Muscle of back (tissue), 11 donors: ENCODE measurements around the gene CPLX3. TPM values are rescaled to one million over a fixed set of nuclear protein-coding genes. Genes with fewer than 3 reads are reported as not detected.

Experiments used
- DNase-seq, 3 donors: peaks; one replicate each; pipeline versions ENCODE4 v3.0.0 to v3.0.0-alpha.2; 2013
- polyA plus RNA-seq, 10 donors: library from polyadenylated mRNA; unstranded; fragments of 120-200 nt; gene quantifications; one replicate each; pipeline ENCODE4 v1.2.1, GENCODE V29; 2013; ENCODE audit not compliant: insufficient read length in 10 of 10

Gene CPLX3
- polyA plus RNA-seq, 10 donors, result 0.10 TPM; not detected in 9

DNA sequence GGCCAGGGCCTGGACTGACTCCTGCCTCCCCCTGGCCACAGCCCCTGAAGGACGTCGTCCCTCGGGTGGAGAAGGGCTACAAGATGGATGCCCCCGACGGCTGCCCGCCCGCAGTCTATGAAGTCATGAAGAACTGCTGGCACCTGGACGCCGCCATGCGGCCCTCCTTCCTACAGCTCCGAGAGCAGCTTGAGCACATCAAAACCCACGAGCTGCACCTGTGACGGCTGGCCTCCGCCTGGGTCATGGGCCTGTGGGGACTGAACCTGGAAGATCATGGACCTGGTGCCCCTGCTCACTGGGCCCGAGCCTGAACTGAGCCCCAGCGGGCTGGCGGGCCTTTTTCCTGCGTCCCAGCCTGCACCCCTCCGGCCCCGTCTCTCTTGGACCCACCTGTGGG lies 24.1 kb upstream of the CPLX3 start:
- no peak for DNase-seq

- DNase-seq, result no peak
Measured at GRCh38 chr15:74802862-74803447, 23.5 kb upstream of the CPLX3 start.

GRCh38 chr15:74804935-74805334 lies 21.5 kb upstream of the CPLX3 start:
- no peak for DNase-seq

GRCh38 chr15:74807282-74807681 lies 19.1 kb upstream of the CPLX3 start:
- no peak for DNase-seq

GRCh38 chr15:74808078-74808839 lies 18.2 kb upstream of the CPLX3 start:
- no peak for DNase-seq

DNA sequence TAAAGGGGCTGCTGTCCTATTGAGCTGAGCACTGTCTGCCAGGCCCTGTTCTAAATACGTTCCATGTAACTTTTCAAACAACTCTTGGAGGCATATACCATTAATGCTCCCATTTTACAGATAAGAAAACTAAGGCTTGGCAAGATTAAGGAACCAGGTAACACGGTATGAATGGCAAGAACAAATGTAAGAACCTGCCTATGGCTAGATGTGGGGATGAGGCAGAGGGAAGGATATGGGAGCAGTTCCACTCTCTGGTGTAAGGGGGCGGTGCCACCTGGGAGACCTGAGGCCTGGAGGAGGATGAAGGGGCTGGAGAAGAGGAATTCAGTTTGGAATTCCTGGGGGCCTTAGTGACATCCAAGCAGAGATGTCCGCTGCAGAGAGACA lies 17.6 kb upstream of the CPLX3 start:
- no peak for DNase-seq

DNA sequence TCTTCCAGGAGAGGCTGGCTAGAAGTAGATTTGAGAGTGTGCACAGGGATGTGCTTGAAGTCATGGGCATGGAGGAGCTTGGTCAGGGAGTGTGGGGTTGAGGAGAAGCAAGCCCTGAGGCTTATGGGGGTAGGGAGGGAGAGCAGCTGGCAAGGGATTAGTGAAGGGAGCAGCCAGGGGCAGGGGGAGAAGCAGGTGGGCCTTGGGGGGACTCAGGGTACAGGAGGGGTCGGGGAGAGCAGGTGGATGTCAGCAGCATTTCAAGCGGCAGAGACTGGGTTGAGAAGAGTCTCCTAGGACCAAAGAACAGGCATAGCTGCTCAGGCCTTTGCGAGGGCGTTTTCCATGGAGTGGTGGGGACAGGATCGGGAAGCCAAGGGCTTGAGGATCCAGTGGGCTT lies 17.2 kb upstream of the CPLX3 start:
- no peak for DNase-seq

DNA sequence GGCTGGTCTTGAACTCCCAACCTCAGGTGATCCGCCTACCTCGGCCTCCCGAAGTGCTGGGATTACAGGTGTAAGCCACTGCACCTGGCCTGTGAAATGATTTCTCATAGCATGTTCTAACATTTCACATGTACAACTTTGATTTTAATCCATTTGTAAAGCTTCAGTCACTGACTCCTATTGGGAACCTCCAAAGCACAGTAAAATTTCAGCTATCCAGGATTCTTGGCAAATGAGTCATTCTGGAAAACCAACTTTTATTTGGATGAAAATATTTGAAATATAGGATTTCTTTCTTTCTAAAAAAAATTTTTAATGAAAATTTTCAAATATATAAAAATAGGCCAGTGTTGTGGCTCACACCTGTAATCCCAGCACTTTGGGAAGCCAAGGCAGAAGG lies 16.5 kb upstream of the CPLX3 start:
- DNase-seq, result no peak

GRCh38 chr15:74812533-74812932 lies 13.9 kb upstream of the CPLX3 start, which contains the start of gene LMAN1L:
TSS of gene LMAN1L (plus strand) at chr15:74812835. CDS start at chr15:74812855, 20 bp downstream.
- DNase-seq, result no peak

DNA sequence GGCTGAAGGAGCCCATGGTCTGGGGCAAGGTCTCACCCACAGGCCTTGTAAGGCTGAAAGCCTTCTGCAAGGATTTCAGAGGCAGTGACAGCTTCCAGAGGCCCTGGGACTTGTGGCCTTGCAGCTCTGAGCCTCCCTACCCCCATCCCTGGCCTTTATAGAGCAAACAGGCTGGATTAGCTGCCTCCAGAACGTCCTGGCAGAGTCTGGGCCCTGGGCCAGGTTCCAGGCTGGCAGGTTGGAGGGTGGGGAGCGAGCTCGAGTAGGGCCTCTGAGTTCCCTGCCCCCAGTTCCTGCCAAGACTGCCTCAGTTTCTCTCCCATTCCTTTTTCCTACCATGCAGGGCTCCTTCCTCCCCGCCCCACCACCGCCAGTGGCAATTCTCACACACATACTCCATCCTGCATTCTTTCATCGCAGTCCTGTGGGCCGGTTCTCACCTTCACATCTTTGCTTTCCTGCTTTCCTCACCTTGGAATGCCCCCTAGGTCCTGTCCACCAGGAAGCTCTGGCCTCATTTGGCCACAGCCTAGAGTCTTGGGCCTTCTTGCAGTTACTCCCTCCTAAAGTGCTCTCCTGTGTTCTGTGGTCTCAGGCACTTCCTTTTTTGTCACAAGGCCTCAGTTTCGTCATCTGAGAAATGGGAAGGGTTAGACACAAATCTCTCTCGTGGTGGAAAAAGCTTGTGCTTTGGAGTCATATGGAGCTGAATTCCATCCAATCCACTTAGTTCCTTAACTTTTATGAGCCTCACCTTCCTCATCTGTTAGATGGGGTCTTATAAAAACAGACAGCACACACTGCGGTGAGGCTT lies 11.1 kb upstream of the CPLX3 start:
- DNase-seq, result no peak

GRCh38 chr15:74815961-74816360 lies 10.5 kb upstream of the CPLX3 start:
- no peak for DNase-seq

GRCh38 chr15:74816624-74817369 lies 9.6 kb upstream of the CPLX3 start:
- no peak for DNase-seq

GRCh38 chr15:74817370-74817737 lies 9.1 kb upstream of the CPLX3 start:
- no peak for DNase-seq

DNA sequence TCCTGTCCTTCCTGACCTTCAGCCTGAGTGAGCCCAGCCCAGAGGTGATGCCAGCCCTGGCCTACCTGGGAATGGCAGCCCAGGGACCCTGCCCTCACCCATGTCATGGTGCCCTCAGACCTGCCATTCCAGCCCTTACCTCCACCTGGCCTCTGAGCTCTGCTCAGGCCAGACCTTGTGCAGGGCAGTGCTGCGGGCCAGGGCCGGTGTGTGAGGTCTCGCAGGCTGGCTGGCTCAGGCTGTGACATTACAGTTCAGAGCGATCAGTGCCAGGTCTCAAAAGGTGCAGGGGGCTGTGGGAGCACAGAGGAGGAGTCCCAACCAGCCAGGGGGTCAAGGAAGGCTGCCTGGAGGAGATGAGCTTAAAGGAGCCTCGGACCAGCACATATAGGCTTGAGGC lies 6.4 kb upstream of the CPLX3 start:
- DNase-seq, result no peak

DNA sequence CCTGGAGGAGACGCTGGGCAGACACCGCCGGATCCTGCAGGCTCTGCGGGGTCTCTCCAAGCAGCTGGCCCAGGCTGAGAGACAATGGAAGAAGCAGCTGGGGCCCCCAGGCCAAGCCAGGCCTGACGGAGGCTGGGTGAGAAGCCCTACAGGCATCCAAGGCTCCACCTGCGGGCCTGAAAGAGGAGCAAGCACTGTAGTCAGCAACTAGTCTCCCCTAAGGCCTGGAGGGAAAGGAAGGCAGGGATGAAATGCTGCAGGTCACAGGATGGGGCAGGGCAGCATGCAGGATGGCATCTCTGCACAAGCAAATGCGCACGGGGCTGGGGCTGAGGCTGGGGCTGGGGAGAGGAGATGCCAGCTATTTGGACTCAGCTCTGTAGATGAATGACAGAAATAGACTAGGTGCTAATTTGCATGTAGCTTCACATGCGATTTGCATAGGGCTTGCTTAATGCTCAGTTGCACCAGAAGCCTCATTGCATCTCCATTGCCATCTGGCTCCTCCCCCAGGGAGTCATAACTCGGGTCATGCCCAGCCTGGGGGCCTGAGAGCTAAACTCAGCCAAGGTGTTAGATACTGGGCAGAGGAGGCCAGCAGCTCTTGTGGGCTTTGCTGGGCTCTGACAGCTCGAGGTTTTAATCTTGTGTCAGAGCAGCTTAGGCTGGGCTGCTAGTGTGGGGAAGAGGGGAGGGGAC lies 5.2 kb upstream of the CPLX3 start:
- no peak for DNase-seq

DNA sequence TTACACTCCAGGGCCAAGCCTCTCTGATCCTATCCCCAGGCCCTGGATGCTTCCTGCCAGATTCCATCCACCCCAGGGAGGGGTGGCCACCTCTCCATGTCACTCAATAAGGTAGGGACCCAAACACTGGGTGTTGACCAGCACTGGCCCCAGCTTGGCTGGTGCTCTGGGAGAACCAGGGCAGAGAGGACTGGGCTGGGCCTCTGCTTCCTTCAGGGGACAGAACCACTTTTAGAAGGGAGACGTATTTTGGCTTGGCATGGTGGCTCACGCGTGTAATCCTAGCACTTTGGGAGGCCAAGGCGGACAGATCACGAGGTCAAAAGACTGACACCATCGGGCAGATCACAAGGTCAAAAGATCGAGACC lies 4.7 kb upstream of the CPLX3 start:
- DNase-seq, result no peak

- no peak for DNase-seq
Measured at GRCh38 chr15:74822233-74822632, 4.2 kb upstream of the CPLX3 start.

DNA sequence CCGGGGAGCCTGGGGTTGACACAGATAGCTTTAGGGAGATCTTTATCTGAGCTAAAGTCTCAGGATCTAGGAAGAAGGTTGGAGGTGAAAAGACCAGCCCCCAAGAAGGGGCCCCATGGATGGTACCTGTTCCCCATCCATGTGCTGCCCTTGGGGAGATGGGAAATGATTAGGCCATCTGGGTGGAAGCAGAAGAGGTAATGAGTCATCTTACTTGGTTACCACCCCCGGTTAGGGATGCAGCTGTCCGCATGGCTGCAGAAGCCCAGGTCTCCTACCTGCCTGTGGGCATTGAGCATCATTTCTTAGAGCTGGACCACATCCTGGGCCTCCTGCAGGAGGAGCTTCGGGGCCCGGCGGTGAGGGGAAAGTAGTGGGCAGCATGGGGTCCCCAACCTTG lies 3.1 kb upstream of the CPLX3 start:
- DNase-seq, result no peak

GRCh38 chr15:74824976-74825375 lies 1.5 kb upstream of the CPLX3 start:
- no peak for DNase-seq

DNA sequence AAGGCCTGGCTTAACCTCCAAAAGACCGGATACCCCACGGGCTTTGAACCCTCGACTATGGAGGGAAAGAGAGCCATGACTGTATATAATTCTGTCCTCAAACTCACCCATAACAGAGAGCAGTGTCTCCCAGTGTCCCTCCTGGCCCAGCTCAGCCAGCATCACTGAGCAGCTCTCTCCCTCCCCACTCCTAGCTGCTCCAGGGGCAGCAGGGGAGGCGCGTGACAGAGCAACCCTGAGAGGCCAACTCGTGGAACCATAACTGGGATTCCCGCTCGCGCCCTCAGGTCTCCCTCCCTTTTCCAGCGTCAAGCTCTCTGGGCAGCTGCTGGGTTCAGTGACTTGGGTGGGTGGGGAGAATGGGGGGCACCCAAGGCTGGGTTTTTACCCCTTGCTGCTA lies 561 bp upstream of the CPLX3 start:
- DNase-seq, result no peak

- no peak for DNase-seq
Measured at GRCh38 chr15:74826921-74827320, 494 bp downstream of the CPLX3 start.

- no peak for DNase-seq
Measured at GRCh38 chr15:74827614-74828013, 1.2 kb downstream of the CPLX3 start.
